Mammary epithelial cell (primary cell): ENCODE data around the gene TMEM79.

ENCODE experiments used
- CTCF ChIP-seq, 2 donors: IDR thresholded peaks in 1 of 2; conservative IDR thresholded peaks in 1 of 2; 2 replicates each; pipeline ENCODE4 v1.5.1; 2011 to 2012; ENCODE audit warnings: inconsistent platforms in 2 of 2, low read length in 2 of 2, mild to moderate bottlenecking in 2 of 2, control low read depth in 1 of 2, low read depth in 1 of 2; ENCODE audit not compliant: insufficient read depth in 1 of 2; ENCODE audit errors: extremely low read depth in 1 of 2
- EZH2 ChIP-seq: IDR thresholded peaks from 2 replicates; pipeline ENCODE4 v1.6.1; 2012; ENCODE audit warnings: low read length, inconsistent platforms, borderline replicate concordance

DNA sequence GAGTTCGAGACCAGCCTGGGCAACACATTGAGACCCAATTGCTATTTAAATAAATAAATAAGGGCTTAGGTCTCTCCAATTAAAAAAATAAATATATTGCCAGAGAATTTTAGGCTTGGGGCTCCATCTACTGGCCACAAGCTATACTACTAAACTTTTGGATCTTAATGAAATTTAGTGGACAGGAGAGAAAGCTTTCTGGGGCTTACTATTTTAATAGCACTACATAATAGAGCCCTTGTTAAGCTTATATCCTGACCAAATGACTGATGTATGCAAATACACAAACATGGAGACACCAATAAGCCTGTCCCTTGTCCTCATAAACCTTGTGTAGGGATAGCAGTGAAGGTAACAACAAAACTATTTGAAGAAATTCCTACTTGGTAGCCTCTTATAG is 35.5 kb downstream of the TMEM79 start:
- TF ChIP-seq CTCF (conservative IDR thresholded peaks at IDR 0.05 in 1 of 2, IDR thresholded peaks at IDR 0.05 in 1 of 2; ENCODE audit: extremely low read depth in 1 of 2, insufficient read depth in 1 of 2, low read depth in 1 of 2, low read length in 2 of 2) = peak; percentile 37 to 49
- TF ChIP-seq EZH2 = no peak
